Activated CD4-positive, alpha-beta T cell treated with anti-CD3 and anti-CD28 coated beads for 36 hours (primary cell): ENCODE results near the gene ZNF33A. TPM values are rescaled to one million over a fixed set of nuclear protein-coding genes. Genes with fewer than 3 reads are reported as not detected.

ENCODE experiments used
- ATAC-seq: fragments of 200-7000 bp; cut with Tn5 transposase; one replicate; pipeline ENCODE4 v1.10.0; 2021; ENCODE audit warnings: mild to moderate bottlenecking, moderate library complexity
- CTCF ChIA-PET: fragments of 350-600 bp; sonication (Branson Sonifier 250); formaldehyde crosslinking; loops from one replicate; lab custom pipeline; 2021; ENCODE audit warnings: antibody characterized with exemption; lab: Charles Lee
- POLR2A ChIA-PET: fragments of 350-600 bp; sonication (Branson Sonifier 250); formaldehyde crosslinking; loops from one replicate; lab custom pipeline; 2021; ENCODE audit warnings: antibody characterized with exemption, inconsistent platforms; lab: Charles Lee
- DNase-seq: peaks from one replicate; pipeline ENCODE4 v3.0.0-alpha.2; 2020
- H3K27ac Mint-ChIP-seq: one replicate; pipeline ENCODE4 v1.8.0; 2021; ENCODE audit warnings: mixed read lengths
- H3K27me3 Mint-ChIP-seq: one replicate; pipeline ENCODE4 v1.8.0; 2021; ENCODE audit warnings: mixed read lengths
- H3K36me3 Mint-ChIP-seq: one replicate; pipeline ENCODE4 v1.8.0; 2021; ENCODE audit warnings: low read depth, mixed read lengths
- H3K4me1 Mint-ChIP-seq: one replicate; pipeline ENCODE4 v1.8.0; 2021; ENCODE audit warnings: mixed read lengths
- H3K4me3 Mint-ChIP-seq: one replicate; pipeline ENCODE4 v1.8.0; 2021; ENCODE audit warnings: mild to moderate bottlenecking, moderate library complexity, mixed read lengths
- H3K9me3 Mint-ChIP-seq: one replicate; pipeline ENCODE4 v1.8.0; 2021; ENCODE audit warnings: low read depth, mixed read lengths
- intact Hi-C, 2 experiments: fragments of 100-400 bp; cut with DNase I in 1 of 2; cut with micrococcal nuclease in 1 of 2; formaldehyde crosslinking; loops; one replicate each; pipeline versions ENCODE4 v1.14.2 to v1.15.1; 2022 to 2024; cut with DNase I, micrococcal nuclease
- total RNA-seq, 2 experiments: library from RNA; stranded (reverse); gene quantifications; one replicate each; pipeline ENCODE4 v1.2.3, GENCODE V29; 2021

ZNF33A gene
- total RNA-seq, 2 experiments from 2014 or later = 18.7 to 20.0 TPM

- Mint-ChIP-seq H3K4me3 (peak within 1 kb of the TSS; percentile 85), H3K9me3 (peaks cover 17% of the 10 kb centered on the region), H3K27me3 (no peaks in the 10 kb centered on the region), H3K4me1 (peaks cover 31% of the 10 kb centered on the region), H3K36me3 (peaks cover 45% of the 10 kb centered on the region), H3K27ac (peak within 1 kb of the TSS; percentile 90)
- CTCF ChIA-PET = interaction anchor here (0.6 to 1.4 kb wide), 3 partner anchors 82 to 128 kb away, joined by 3 to 4 read pairs (median 3); partner anchors contain the start of gene ZNF25
- intact Hi-C loops = loop anchor here (1.0 to 5.0 kb wide), 7 partner anchors 42 to 308 kb away; partner anchors contain the start of genes ZNF248 (in 2 of the 2), ZNF25 (in 2 of the 2) and ZNF33A (in 2 of the 2)
- ATAC-seq = peak; percentile 98
- POLR2A ChIA-PET = interaction anchor here (1.4 kb wide), 1 partner anchor 84 kb away, joined by 4 read pairs; the partner anchor contains the start of gene ZNF33A
- peak; percentile 94 for DNase-seq
Measured at GRCh38 chr10:38094158-38094926, 83.9 kb downstream of the ZNF33A start, which contains the start of gene ZNF37A. Gene ZNF37A (plus strand): TSS chr10:38094337. CDS start chr10:38096618, 2,281 bp downstream.

GRCh38 chr10:38094927-38095574 is 84.6 kb downstream of the ZNF33A start:
- POLR2A ChIA-PET = no interaction called here
- no peak for ATAC-seq

GRCh38 chr10:38102880-38103279 is 92.4 kb downstream of the ZNF33A start:
- Mint-ChIP-seq H3K4me1 (peaks cover 4% of the 10 kb centered on the region), H3K27me3 (no peaks in the 10 kb centered on the region), H3K36me3 (peaks cover 95% of the 10 kb centered on the region), H3K27ac (no peak overlapping the region), H3K4me3 (no peak overlapping the region), H3K9me3 (peaks cover 61% of the 10 kb centered on the region)
- ChIA-PET CTCF (interaction anchor here (1.2 kb wide), 1 partner anchor 126 kb away, joined by 3 read pairs; no protein-coding TSS in a partner anchor), POLR2A (no interaction called here)
- ATAC-seq (no peak), DNase-seq (no peak)
- intact Hi-C loops = no loop called here

More at GRCh38 chr10:38094927-38095574, 84.6 kb downstream of the ZNF33A start:
- peak overlapping the region; percentile 90 for H3K27ac Mint-ChIP-seq
- H3K4me3 Mint-ChIP-seq = peak overlapping the region; percentile 85
- intact Hi-C loops = loop anchor here (1.0 to 5.0 kb wide), 7 partner anchors 43 to 308 kb away; partner anchors contain the start of genes ZNF248 (in 2 of the 2), ZNF25 (in 2 of the 2) and ZNF33A (in 2 of the 2)
- H3K36me3 Mint-ChIP-seq = peaks cover 52% of the 10 kb centered on the region
- CTCF ChIA-PET = interaction anchor here (0.9 to 1.4 kb wide), 2 partner anchors 83 to 118 kb away, joined by 3 to 4 read pairs; partner anchors contain the start of gene ZNF25
- peak; percentile 14 for DNase-seq
- no peaks in the 10 kb centered on the region for H3K27me3 Mint-ChIP-seq
- peaks cover 22% of the 10 kb centered on the region for H3K9me3 Mint-ChIP-seq
- peaks cover 31% of the 10 kb centered on the region for H3K4me1 Mint-ChIP-seq

GRCh38 chr10:38103756-38104155 is 93.3 kb downstream of the ZNF33A start:
- intact Hi-C loops = no loop called here
- Mint-ChIP-seq H3K27ac (no peak overlapping the region), H3K4me1 (peaks cover 3% of the 10 kb centered on the region), H3K36me3 (peaks cover 94% of the 10 kb centered on the region), H3K4me3 (no peak overlapping the region), H3K9me3 (peaks cover 66% of the 10 kb centered on the region), H3K27me3 (no peaks in the 10 kb centered on the region)
- CTCF ChIA-PET = no interaction called here
- ATAC-seq (no peak), DNase-seq (no peak)
- POLR2A ChIA-PET = no interaction called here

- H3K4me3 Mint-ChIP-seq = no peak overlapping the region
- H3K4me1 Mint-ChIP-seq = no peaks in the 10 kb centered on the region
- H3K27ac Mint-ChIP-seq = no peak overlapping the region
- no peaks in the 10 kb centered on the region for H3K27me3 Mint-ChIP-seq
- ChIA-PET CTCF (no interaction called here), POLR2A (interaction anchor here (0.5 kb wide), 1 partner anchor 123 kb away, joined by 6 read pairs; no protein-coding TSS in a partner anchor)
- DNase-seq (no peak), ATAC-seq (no peak)
- intact Hi-C loops = no loop called here
- peaks cover 54% of the 10 kb centered on the region for H3K9me3 Mint-ChIP-seq
- H3K36me3 Mint-ChIP-seq = peaks cover 83% of the 10 kb centered on the region
Measured at GRCh38 chr10:38112159-38112558, 101.7 kb downstream of the ZNF33A start.

Other genes with a start within 250 kb of the ZNF33A start
- 1 to 10 TPM; 7.3 to 8.2 TPM for gene ZNF248, start 153.1 kb upstream of the ZNF33A start, total RNA-seq
- gene ZNF25, start 34.0 kb upstream of the ZNF33A start, total RNA-seq = 1 to 10 TPM; 7.3 to 7.5 TPM
- gene ZNF37A, start 83.7 kb downstream of the ZNF33A start, total RNA-seq = 10 to 100 TPM; 24.1 to 25.5 TPM